Activated T-helper 1 cell treated with anti-CD3 and anti-CD28 coated beads, Interleukin-2, amount 50 U/mL, for 16 hours (primary cell): ENCODE measurements around the gene CYS1.
"Not testable (repeated sequence)": the region's sequence is repeated elsewhere in the genome, so short reads cannot be mapped to it uniquely, and the experiment has no call there.

Experiments used
- DNase-seq, 2 donors: peaks; one replicate each; pipeline ENCODE4 v3.0.0-alpha.2; 2020; ENCODE audit warnings: low read depth in 1 of 2, low spot score in 1 of 2

CYS1 gene

DNA sequence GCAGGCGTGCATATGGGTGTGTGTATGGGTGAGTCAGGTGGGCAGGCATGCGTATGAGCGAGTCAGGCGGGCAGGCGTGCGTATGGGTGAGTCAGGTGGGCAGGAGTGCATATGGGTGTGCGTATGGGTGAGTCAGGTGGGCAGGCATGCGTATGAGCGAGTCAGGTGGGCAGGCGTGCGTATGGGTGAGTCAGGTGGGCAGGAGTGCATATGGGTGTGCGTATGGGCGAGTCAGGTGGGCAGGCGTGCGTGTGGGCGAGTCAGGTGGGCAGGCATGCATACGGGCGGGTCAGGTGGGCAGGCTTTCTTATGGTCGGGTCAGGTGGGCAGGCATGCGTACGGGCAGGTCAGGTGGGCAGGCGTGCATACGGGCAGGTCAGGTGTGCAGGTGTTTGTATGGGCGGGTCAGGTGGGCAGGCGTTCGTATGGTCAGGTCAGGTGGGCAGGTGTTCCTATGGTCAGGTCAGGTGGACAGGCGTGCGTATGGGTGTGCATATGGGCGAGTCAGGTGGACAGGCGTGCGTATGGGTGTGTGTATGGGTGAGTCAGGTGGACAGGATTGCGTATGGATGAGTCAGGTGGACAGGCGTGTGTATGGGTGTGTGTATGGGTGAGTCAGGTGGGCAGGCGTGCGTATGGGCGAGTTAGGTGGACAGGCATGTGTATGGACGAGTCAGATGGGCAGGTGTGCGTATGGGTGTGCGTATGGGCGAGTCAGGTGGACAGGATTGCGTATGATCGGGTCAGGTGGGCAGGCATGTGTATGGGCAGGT is 65.6 kb downstream of the CYS1 start:
- no peak for DNase-seq

DNA sequence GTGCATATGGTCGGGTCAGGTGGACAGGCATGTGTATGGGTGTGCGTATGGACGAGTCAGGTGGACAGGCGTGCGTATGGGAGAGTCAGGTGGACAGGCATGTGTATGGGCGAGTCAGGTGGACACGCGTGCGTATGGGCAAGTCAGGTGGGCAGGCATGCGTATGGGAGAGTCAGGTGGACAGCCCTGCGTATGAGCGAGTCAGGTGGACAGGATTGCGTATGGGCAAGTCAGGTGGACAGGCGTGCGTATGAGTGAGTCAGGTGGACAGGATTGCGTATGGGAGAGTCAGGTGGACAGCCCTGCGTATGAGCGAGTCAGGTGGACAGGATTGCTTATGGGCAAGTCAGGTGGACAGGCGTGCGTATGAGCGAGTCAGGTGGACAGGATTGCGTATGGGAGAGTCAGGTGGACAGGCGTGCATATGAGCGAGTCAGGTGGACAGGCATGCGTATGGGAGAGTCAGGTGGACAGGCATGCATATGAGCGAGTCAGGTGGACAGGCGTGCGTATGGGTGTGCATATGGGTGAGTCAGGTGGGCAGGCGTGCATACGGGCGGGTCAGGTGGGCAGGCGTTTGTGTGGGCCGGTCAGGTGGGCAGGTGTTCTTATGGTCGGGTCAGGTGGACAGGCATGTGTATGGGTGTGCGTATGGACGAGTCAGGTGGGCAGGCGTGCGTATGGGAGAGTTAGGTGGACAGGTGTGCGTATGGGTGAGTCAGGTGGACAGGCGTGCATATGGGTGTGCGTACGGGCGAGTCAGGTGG is 66.4 kb downstream of the CYS1 start:
- not testable (repeated sequence) for DNase-seq

DNA sequence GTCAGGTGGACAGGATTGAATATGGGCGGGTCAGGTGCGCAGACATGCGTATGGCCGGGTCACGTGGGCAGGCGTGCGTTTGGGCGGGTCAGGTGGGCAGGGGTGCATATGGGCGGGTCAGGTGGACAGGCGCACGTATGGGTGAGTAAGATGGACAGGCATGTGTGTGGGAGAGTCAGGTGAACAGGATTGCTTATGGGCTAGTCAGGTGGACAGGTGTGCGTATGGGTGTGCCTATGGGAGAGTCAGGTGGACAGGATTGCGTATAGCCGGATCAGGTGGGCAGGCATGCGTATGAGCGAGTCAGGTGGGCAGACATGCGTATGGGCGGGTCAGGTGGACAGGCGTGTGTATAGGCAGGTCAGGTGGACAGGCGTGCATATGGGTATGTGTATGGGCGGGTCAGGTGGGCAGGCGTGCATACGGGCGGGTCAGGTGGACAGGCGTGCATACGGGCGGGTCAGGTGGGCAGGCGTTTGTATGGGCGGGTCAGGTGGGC is 67.2 kb downstream of the CYS1 start:
- DNase-seq = no peak

DNA sequence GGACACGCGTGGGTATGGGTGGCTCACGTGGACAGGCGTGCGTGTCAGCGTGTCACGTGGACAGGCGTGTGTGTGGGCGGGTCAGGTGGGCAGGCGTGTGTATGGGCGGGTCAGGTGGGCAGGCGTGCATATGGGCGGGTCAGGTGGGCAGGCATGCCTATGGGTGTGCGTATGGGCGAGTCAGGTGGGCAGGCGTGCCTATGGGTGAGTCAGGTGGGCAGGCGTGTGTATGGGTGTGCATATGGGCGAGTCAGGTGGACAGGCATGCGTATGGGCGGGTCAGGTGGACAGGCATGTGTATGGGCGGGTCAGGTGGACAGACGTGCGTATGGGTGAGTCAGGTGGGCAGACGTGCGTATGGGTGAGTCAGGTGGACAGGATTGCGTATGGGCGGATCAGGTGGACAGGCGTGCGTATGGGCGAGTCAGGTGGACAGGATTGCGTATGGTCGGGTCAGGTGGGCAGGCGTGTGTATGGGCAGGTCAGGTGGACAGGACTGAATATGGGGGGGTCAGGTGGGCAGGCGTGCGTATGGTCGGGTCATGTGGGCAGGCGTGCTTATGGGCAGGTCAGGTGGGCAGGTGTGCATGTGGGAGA is 67.7 kb downstream of the CYS1 start:
- DNase-seq = not testable (repeated sequence)

DNA sequence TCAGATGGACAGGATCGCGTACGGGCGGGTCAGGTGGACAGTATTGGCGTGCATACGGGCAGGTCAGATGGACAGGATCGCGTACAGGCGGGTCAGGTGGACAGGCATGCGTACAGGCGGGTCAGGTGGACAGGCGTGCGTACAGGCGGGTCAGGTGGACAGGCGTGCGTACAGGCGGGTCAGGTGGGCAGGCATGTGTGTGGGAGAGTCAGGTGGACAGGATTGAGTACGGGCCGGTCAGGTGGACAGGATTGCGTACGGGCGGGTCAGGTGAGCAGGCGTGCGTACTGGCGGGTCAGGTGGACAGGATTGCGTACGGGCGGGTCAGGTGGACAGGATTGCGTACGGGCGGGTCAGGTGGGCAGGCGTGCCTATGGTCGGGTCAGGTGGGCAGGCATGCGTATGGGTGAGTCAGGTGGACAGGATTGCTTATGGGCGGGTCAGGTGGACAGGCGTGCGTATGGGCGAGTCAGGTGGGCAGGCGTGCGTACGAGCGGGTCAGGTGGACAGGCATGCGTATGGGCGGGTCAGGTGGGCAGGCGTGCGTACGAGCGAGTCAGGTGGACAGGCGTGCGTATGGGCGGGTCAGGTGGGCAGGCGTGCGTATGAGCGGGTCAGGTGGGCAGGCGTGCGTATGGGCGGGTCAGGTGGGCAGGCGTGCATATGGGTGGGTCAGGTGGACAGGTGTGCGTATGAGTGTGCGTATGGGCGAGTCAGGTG is 68.4 kb downstream of the CYS1 start:
- not testable (repeated sequence) for DNase-seq

DNA sequence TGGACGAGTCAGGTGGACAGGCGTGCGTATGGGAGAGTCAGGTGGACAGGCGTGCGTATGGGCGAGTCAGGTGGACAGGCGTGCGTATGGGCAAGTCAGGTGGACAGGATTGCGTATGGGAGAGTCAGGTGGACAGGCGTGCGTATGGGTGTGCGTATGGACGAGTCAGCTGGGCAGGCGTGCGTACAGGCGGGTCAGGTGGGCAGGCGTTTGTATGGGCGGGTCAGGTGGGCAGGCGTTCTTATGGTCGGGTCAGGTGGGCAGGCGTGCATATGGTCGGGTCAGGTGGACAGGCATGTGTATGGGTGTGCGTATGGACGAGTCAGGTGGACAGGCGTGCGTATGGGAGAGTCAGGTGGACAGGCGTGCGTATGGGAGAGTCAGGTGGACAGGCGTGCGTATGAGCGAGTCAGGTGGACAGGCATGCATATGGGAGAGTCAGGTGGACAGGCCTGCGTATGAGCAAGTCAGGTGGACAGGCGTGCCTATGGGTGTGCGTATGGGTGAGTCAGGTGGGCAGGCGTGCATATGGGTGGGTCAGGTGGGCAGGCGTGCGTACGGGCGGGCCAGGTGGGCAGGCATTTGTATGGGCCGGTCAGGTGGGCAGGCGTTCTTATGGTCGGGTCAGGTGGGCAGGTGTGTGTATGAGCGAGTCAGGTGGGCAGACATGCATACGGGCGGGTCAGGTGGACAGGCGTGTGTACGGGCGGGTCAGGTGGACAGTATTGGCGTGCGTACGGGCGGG is 69.2 kb downstream of the CYS1 start:
- DNase-seq = not testable (repeated sequence)

DNA sequence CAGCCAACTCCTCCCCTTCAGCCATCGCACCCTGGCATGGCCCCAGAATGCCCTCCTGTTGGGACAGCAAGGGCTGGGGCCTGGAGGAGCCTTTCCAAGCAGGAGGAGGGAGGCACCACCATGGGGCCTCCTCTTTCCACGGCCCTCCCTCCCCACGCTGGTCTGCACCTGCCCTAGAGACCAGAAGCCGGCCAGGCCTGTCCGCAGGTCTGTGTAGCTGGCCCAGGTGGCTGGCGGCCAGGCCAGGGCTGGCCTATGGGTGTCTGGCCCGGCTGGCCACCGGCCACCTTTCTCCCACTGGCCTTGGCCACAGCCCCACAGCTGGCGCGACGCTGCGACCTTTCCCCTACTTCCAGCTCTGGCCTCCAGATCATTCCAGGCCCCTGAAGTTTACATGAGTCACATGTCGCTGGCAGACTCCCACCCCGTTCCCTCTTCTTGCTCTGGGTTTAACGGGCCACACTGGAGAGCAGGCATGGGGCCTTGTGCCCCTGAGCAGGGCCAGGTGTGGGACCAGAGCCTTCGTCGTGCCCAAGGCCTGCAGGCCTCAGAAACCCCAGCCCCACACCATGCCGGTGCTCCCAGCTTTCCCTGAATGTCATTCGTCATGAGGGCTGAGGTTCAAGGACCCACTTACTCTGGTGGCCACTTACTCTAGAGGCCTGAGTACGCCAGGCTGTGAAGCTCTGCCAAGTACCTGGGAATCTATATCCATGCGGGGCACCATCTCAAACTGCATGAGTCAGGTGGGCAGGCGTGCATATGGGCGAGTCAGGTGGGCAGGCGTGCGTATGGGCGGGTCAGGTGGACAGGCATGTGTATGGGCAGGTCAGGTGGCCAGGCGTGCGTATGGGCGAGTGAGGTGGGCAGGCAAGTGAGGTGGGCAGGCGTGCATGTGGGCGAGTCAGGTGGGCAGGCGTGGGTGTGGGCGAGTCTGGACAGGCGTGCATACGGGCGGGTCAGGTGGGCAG is 70.1 kb downstream of the CYS1 start:
- DNase-seq = no peak

DNA sequence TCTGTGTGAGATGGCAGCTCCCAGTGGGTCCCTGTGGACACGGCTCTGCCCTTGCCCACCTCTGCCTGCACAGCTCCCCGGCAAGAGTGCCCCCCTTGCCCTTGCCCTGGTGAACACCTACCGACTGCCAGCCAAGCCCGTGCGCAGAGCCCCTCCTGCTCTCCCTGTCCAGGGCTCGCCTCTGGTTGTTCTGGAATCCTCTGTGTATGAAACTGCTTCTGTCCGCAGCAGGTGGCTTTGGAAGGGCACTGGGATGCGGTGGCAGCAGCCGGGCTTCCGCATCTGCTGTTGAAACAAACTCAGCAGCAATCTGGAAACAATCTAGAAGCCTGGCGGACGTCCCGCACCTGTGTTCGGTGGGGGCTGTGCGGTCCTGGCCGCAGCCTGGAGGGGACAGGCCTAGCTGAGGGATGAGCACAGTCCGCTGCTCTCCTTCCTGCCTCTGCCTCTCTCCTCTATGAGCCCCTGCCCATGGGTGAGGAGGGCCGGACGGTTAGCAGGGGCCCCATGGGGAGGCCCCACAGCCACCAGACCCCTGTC is 70.9 kb downstream of the CYS1 start:
- no peak for DNase-seq

DNA sequence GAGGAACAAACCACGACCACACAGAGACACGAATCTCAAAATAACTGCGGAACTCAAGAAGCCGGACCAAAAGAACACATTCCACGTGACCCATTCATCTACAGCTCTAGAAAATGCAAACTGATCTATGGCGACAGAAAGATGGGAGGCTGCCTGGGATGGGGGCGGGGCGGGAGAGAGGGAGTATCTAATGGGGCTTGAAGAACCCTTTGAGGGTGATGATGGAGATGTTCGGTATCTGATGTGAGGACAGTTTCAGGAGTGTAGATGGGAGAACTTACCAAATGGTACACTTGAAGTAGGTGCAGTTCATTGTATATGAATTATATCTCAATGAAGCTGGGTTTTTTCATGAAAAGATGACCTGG is 71.4 kb downstream of the CYS1 start:
- no peak for DNase-seq

DNA sequence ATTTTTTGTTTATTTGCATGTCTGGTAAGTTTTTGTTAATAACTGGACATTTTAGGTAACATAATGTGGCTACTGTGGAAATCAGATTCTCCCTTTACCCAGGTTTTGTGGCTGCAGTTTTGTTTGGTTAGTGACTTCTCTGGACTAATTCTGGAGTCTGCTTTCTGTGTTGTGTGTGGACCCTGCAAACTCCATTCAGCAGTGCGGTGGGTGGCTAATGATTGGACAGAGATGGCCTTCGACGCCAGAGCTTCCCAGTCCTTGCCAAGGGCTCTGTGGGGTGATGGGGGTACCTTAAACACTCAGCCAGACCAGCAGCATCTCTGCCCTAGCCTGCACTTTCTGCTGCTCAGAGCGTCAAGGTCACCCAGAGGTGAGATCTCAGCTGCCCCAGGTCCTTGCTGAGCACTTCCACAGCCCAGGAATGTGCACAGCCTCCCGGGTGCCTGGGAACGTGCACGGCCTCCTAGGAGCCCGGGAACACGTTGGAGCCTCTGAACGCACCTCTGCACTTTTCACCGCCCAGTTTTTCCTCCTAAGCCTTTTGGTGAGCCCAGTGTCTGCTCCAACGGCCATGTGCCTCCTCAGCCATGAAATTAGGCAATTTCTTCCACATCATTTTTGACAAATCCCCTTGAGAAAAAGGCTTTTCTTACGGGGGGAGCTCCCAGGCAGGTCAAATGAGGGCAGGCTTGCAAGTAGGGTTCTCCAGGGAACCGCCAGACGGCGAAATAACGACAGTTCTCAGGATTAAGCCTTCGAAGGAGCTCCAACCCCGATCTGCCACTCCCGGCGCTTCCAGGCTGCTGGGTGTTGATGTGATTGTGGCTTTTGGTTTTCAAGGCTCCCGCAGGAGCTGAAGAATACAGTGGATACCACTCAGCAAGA is 72.0 kb downstream of the CYS1 start:
- no peak for DNase-seq

DNA sequence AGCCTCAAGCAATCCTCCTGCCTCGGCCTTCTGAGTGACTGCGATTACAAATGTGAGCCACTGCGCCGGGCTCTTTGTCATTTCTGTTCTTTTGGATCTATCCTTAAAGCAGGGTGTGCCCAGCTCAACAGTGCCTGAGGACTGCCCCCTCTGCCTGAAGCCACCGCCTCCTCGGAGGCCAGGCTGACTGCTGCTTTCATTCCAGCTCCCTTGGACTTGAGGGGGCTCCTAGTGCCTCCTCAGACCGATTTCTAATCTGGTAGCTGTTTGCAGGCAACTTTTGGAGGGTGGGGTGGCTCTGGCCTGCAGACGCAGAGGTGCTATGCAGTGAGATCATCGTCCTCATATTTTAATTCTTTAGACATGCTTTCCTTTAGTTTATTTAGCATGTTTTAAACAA is 72.8 kb downstream of the CYS1 start:
- no peak for DNase-seq
